IPS DF 19.7 (cell line): ENCODE results near the gene NUP43.
"Not testable (repeated sequence)": the region's sequence is repeated elsewhere in the genome, so short reads cannot be mapped to it uniquely, and the experiment has no call there.

Source experiments
- DNase-seq: peaks from one replicate; pipeline ENCODE4 v3.0.0-alpha.2; 2013; ENCODE audit warnings: low read depth, low spot score

NUP43 gene

DNA sequence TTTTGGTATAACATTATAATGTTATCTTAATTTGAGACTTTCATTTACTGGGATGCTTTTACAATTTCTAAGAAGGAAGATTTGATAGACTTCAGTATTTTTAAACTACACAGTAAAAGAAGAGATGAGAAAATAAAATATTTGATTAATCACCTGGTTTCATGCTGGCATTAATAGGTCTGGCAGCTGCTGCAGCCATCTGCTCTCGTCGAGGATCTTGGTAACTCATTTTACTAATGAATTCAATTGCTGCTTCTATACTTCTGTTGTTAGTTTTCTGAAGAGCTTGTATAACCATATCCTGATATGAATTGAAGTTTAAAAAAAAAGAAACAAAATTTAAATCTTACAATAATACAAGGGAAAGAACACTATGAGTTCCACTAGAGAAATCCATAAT, 51.4 kb downstream of the NUP43 start:
- no peak for DNase-seq

DNA sequence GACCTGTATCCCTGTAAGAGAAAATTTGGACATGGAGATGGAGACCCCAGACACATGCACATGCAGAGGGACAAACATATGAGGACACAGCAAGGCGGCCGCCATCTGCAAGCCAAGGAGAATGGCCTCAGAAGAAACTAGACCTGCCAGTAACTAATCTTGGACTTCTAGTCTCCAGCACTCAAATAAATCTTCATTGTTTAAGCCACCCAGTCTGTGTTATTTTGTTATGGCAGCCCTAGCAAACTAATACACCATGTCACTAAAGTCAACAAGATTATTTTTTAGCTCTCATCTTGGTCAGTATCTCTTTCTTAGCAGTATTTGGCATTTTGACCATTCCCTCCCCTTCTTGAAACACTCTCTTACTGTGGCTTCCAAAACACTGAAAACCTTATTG, 55.1 kb downstream of the NUP43 start:
- DNase-seq, result no peak

DNA sequence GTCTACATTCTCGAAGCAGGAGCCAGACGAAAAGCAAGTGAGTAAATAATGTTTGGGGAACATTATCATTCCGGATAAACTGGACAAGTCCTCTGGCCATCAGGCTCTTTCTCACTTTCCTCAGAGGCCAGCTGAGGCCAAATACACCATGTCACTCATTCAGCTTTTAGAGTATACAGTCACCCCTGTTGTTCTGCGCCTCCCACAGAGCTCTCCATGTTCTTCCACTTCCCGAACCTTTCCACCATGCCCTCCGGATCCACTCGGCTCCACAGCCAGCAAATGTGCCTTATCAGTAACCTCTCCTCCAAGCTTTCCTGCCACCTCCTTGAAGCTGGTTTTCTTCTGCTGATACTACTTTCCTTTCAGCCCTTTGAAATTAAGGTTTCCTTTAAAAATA, 60.1 kb downstream of the NUP43 start:
- DNase-seq, result no peak

DNA sequence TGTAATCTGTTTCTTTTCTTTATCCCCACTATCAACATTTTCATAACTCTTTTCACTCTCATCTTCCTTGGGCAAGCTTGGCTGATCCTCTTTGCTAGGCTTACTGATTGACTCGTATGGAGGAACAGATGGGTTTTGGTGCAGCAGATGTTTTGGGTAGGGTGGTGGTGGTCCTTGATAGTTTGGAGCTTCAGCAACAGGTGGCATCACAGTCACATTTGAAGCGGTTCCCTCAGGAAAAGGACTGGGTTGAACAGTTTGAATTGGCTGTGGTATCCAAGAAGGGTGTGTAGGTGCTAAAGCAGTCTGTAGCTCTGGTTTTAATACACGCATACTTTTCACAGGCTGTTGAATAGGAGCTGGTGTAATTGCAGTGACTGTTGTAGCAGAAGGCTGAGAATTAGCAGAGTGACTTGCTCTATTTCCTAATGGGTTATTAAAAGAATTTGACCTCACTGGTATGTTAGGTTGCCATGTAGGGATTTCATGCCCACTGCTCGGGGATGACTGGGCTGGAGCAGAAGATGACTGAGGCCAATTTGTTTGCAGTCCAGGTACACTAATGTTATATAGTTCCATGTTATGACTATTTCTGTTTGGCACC, 63.0 kb downstream of the NUP43 start:
- no peak for DNase-seq

DNA sequence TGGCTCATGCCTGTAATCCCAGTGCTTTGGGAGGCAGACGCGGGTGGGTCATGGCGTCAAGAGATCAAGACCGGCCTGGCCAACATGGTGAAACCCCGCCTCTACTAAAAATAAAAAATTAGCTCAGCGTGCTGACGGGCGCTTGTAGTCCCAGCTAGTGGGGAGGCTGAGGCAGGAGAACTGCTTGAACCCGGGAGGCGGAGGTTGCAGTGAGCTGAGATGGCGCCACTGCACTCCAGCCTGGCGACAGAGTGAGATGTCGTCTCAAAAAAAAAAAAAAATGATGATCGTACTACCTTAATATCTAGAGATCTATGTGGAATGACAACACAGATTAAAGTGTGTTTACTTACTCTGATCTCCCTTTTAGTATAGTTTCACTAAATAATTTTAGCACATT, 64.5 kb downstream of the NUP43 start:
- DNase-seq, result not testable (repeated sequence)

DNA sequence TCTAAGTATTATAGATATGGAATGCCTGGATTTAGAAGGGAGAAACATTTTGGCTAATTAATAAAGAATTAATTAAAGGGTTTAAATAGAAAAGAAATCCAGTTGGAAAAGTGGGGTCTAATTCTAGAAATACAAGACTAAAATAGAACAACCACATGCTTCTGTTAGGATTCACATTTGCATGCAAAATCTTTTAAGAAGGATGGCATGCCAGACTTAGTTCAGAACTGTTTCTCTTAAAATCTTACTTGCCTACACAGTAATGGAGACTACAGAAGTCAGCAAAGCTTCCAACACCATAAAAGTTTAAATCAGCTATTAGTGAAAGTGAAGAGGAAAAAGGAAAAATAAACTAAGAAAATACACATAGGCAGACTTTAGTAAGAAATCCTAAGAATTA, 65.1 kb downstream of the NUP43 start:
- DNase-seq, result no peak

DNA sequence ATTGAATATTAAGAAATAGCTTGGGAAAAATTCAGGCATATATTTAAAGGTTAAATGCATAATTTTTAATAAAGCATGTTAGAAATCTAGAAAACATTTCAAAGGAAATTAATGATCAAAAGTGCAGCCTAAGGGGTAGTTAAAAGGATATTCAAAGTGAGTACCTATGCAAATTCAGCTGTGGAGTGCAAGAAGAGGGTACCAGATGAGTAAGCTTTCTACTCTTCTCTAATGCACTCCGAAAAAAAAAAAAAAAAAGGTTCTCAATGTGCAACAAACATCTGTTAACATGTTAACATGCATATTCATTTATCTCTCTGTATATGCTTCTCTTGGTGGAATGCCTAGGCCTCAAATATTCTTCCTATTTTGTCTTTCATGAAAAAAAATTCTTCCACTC, 65.8 kb downstream of the NUP43 start:
- DNase-seq, result no peak
